Uterus (tissue), 2 donors: ENCODE measurements around the gene CCNH.

Source experiments
- CTCF ChIP-seq, 4 experiments: fragments of 200-600 bp in 2 of 4; fragments of 450-650 bp in 2 of 4; sonication (generic) in 2 of 4; IDR thresholded peaks; one replicate each; pipeline ENCODE4 v1.5.1; 2016 to 2019; ENCODE audit warnings: antibody characterized with exemption in 4 of 4, mild to moderate bottlenecking in 2 of 4, moderate library complexity in 1 of 4
- POLR2A ChIP-seq, 2 donors: fragments of 450-650 bp; IDR thresholded peaks; one replicate each; pipeline ENCODE4 v1.6.1; 2016; ENCODE audit warnings: antibody characterized with exemption in 2 of 2, mild to moderate bottlenecking in 1 of 2, moderate library complexity in 1 of 2

GRCh38 chr5:87359106-87359505 is 53.6 kb downstream of the CCNH start:
- TF ChIP-seq CTCF (IDR thresholded peaks at IDR 0.05): no peak
- TF ChIP-seq POLR2A (IDR thresholded peaks at IDR 0.05): no peak
